Coronary artery (tissue), 2 donors: Measurements from ENCODE around the gene PTPRQ.
"Not testable (repeated sequence)": the region's sequence is repeated elsewhere in the genome, so short reads cannot be mapped to it uniquely, and the experiment has no call there.

Source experiments
- DNase-seq: peaks from one replicate; pipeline ENCODE4 v3.0.0-alpha.2; 2017; ENCODE audit warnings: low spot score
- H3K27ac ChIP-seq, 2 donors: fragments of 200-600 bp; sonication (generic); one replicate each; pipeline ENCODE4 v1.5.1; 2016 to 2019
- H3K4me3 ChIP-seq: fragments of 200-600 bp; sonication (generic); 2 replicates; pipeline ENCODE4 v1.5.1; 2016; ENCODE audit warnings: mild to moderate bottlenecking, moderate library complexity
- CTCF ChIP-seq: fragments of 200-600 bp; sonication (generic); IDR thresholded peaks from one replicate; pipeline ENCODE4 v1.5.1; 2019; ENCODE audit warnings: antibody characterized with exemption

The PTPRQ gene

GRCh38 chr12:80441921-80442320 lies 2.1 kb upstream of the PTPRQ start:
- no peak overlapping the region for H3K4me3 ChIP-seq

GRCh38 chr12:80442426-80443222 lies 1.4 kb upstream of the PTPRQ start:
- no peak for DNase-seq
- Histone ChIP-seq H3K27ac (no peak overlapping the region), H3K4me3 (no peak overlapping the region)
- no peak for TF ChIP-seq CTCF

More at GRCh38 chr12:80441921-80442320, 2.1 kb upstream of the PTPRQ start:
- no peak for DNase-seq
- no peak for TF ChIP-seq CTCF
- no peak overlapping the region for H3K27ac ChIP-seq

GRCh38 chr12:80445083-80445793 lies 1.2 kb downstream of the PTPRQ start:
- Histone ChIP-seq H3K27ac (no peak overlapping the region), H3K4me3 (no peak overlapping the region)
- no peak for TF ChIP-seq CTCF
- DNase-seq = no peak

- H3K27ac ChIP-seq = no peak overlapping the region
- no peak for TF ChIP-seq CTCF
These were observed 12.5 kb downstream of the PTPRQ start for GRCh38 chr12:80456513-80456912.

GRCh38 chr12:80460972-80461371 lies 16.9 kb downstream of the PTPRQ start:
- no peak for DNase-seq
- Histone ChIP-seq H3K27ac (no peak overlapping the region), H3K4me3 (no peak overlapping the region)
- TF ChIP-seq CTCF = no peak

More at GRCh38 chr12:80456513-80456912, 12.5 kb downstream of the PTPRQ start:
- no peak overlapping the region for H3K4me3 ChIP-seq
- DNase-seq = no peak

GRCh38 chr12:80461851-80462250 lies 17.8 kb downstream of the PTPRQ start:
- not testable (repeated sequence) for DNase-seq, H3K27ac ChIP-seq

GRCh38 chr12:80469681-80470080 lies 25.6 kb downstream of the PTPRQ start:
- Histone ChIP-seq H3K4me3 (no peak overlapping the region), H3K27ac (no peak overlapping the region)
- no peak for DNase-seq
- TF ChIP-seq CTCF = no peak

More at GRCh38 chr12:80461851-80462250, 17.8 kb downstream of the PTPRQ start:
- H3K4me3 ChIP-seq = not testable (repeated sequence)
